HCT116 (cell line): Measurements from ENCODE around the gene RCAN2. TPM values are rescaled to one million over a fixed set of nuclear protein-coding genes. Genes with fewer than 3 reads are reported as not detected.

Experiments
- ATAC-seq: fragments of 200-7000 bp; cut with Tn5 transposase; 2 replicates; pipeline ENCODE4 v1.9.1; 2020; ENCODE audit warnings: mild to moderate bottlenecking, moderate library complexity
- BruUV-seq: library from RNA; stranded (reverse); fragments of 400-500 nt; replicated peaks from 2 replicates; lab custom pipeline; 2021; lab: Mats Ljungman, UMichigan
- CTCF ChIA-PET: fragments of 300-600 bp; sonication (Branson Sonifier 250); formaldehyde crosslinking; loops from one replicate; lab custom pipeline; 2021; ENCODE audit warnings: antibody characterized with exemption; lab: Charles Lee
- POLR2A ChIA-PET: fragments of 300-600, 350-600 bp; sonication (Branson Sonifier 250); formaldehyde crosslinking; loops from one replicate; lab custom pipeline; 2021; ENCODE audit warnings: antibody characterized with exemption; lab: Charles Lee
- RAD21 ChIA-PET, 2 experiments: fragments of 300-600 bp; sonication (Branson Sonifier 250); formaldehyde crosslinking; loops; one replicate each; lab custom pipeline; 2023; ENCODE audit warnings: low total read pairs in 2 of 2; ENCODE audit not compliant: uncharacterized antibody in 2 of 2, unreplicated experiment in 2 of 2, low non-redundant PET in 1 of 2; lab: Charles Lee
- DNase-seq: peaks from one replicate; pipeline ENCODE4 v3.0.0-alpha.2; 2010; ENCODE audit warnings: low read depth, low spot score
- H2AFZ ChIP-seq: fragments of 200-600 bp; shearing (Covaris generic), sonication (generic); 2 replicates; pipeline ENCODE4 v1.6.1; 2017; ENCODE audit warnings: low read depth, mixed run types, mixed read lengths, antibody characterized with exemption, low read length; ENCODE audit not compliant: poor library complexity, severe bottlenecking
- H3K27ac ChIP-seq: 2 replicates; pipeline ENCODE4 v1.5.1; 2012; ENCODE audit warnings: low read depth, low read length
- H3K27me3 ChIP-seq: fragments of 200-600 bp; sonication (generic); 2 replicates; pipeline ENCODE4 v1.6.1; 2016; ENCODE audit warnings: mixed run types, low read length, mixed read lengths; ENCODE audit not compliant: insufficient read depth
- H3K36me3 ChIP-seq, 2 experiments: fragments of 200-500 bp in 1 of 2; fragments of 200-600 bp in 1 of 2; sonication (Bioruptor generic) in 1 of 2; sonication (generic) in 1 of 2; 2 replicates each; pipeline versions ENCODE4 v1.5.1 to v1.6.1; 2014 to 2016; ENCODE audit warnings: low read length in 2 of 2, inconsistent platforms in 1 of 2, mixed read lengths in 1 of 2, mixed run types in 1 of 2; ENCODE audit not compliant: insufficient read depth in 2 of 2, control insufficient read depth in 1 of 2
- H3K4me1 ChIP-seq, 2 experiments: fragments of 200-600 bp in 1 of 2; sonication (generic) in 1 of 2; 2 replicates each; pipeline versions ENCODE4 v1.5.1 to v1.6.1; 2012 to 2017; ENCODE audit warnings: low read length in 2 of 2, inconsistent platforms in 1 of 2, mild to moderate bottlenecking in 1 of 2, mixed read lengths in 1 of 2, mixed run types in 1 of 2, moderate library complexity in 1 of 2; ENCODE audit not compliant: insufficient read depth in 2 of 2, control insufficient read depth in 1 of 2
- H3K4me2 ChIP-seq: fragments of 200-600 bp; sonication (generic); 2 replicates; pipeline ENCODE4 v1.6.1; 2017; ENCODE audit warnings: mixed run types, low read length, mixed read lengths
- H3K4me3 ChIP-seq, 2 experiments: fragments of 200-600 bp in 1 of 2; sonication (generic) in 1 of 2; replicated peaks in 1 of 2; 2 replicates each; pipeline ENCODE4 v1.5.1; 2011 to 2016; ENCODE audit warnings: low read length in 2 of 2, control low read depth in 1 of 2, low read depth in 1 of 2, mild to moderate bottlenecking in 1 of 2, mixed read lengths in 1 of 2, mixed run types in 1 of 2
- H3K79me2 ChIP-seq: fragments of 200-600 bp; sonication (generic); 2 replicates; pipeline ENCODE4 v1.6.1; 2017; ENCODE audit warnings: mild to moderate bottlenecking, mixed run types, low read length, moderate library complexity, mixed read lengths; ENCODE audit not compliant: insufficient read depth
- H3K9ac ChIP-seq: fragments of 200-600 bp; sonication (generic); 2 replicates; pipeline ENCODE4 v1.6.1; 2016; ENCODE audit warnings: low read length, mixed read lengths
- H3K9me2 ChIP-seq: fragments of 200-600 bp; sonication (generic), shearing (Covaris generic); 2 replicates; pipeline ENCODE4 v1.6.1; 2017; ENCODE audit warnings: mixed run types, mild to moderate bottlenecking, moderate library complexity; ENCODE audit not compliant: insufficient read depth
- H3K9me3 ChIP-seq, 2 experiments: fragments of 200-500 bp in 1 of 2; fragments of 200-600 bp in 1 of 2; sonication (Bioruptor generic) in 1 of 2; sonication (generic) in 1 of 2; 2 replicates each; pipeline ENCODE4 v1.6.1; 2014 to 2017; ENCODE audit warnings: low read length in 2 of 2, mixed read lengths in 2 of 2, inconsistent platforms in 1 of 2, low read depth in 1 of 2, mild to moderate bottlenecking in 1 of 2, mixed run types in 1 of 2, moderate library complexity in 1 of 2; ENCODE audit not compliant: control insufficient read depth in 1 of 2, insufficient read depth in 1 of 2
- H4K20me1 ChIP-seq: fragments of 200-600 bp; sonication (generic), shearing (Covaris generic); 2 replicates; pipeline ENCODE4 v1.6.1; 2017; ENCODE audit warnings: mixed run types, mild to moderate bottlenecking, moderate library complexity; ENCODE audit not compliant: insufficient read depth
- EGR1 ChIP-seq: IDR thresholded peaks from 2 replicates; pipeline ENCODE4 v1.6.1; 2012; ENCODE audit warnings: low read depth
- ELF1 ChIP-seq: IDR thresholded peaks from 2 replicates; pipeline ENCODE4 v1.6.1; 2012; ENCODE audit warnings: low read depth, borderline replicate concordance
- EZH2 ChIP-seq: fragments of 200-600 bp; sonication (generic); IDR thresholded peaks from 2 replicates; pipeline ENCODE4 v1.6.1; 2017; ENCODE audit warnings: antibody characterized with exemption, mixed run types
- EZH2phosphoT487 ChIP-seq: fragments of 200-600 bp; IDR thresholded peaks from 2 replicates; pipeline ENCODE4 v1.6.1; 2018; ENCODE audit warnings: antibody characterized with exemption, borderline replicate concordance
- JUND ChIP-seq: IDR thresholded peaks from 2 replicates; pipeline ENCODE4 v1.6.1; 2012
- POLR2A ChIP-seq: IDR thresholded peaks from 2 replicates; pipeline ENCODE4 v1.7.0; 2011; ENCODE audit warnings: borderline replicate concordance; ENCODE audit not compliant: insufficient read depth, insufficient read length; ENCODE audit errors: extremely low read depth
- RAD21 ChIP-seq: IDR thresholded peaks from 2 replicates; pipeline ENCODE4 v1.6.1; 2012; ENCODE audit warnings: low read depth, mild to moderate bottlenecking
- REST ChIP-seq: IDR thresholded peaks from 2 replicates; pipeline ENCODE4 v1.6.1; 2012; ENCODE audit warnings: low read depth
- SIN3A ChIP-seq: IDR thresholded peaks from 2 replicates; pipeline ENCODE4 v1.6.1; 2012; ENCODE audit warnings: low read depth
- SP1 ChIP-seq: IDR thresholded peaks from 2 replicates; pipeline ENCODE4 v1.6.1; 2012; ENCODE audit warnings: low read depth
- YY1 ChIP-seq: IDR thresholded peaks from 2 replicates; pipeline ENCODE4 v1.6.1; 2011; ENCODE audit warnings: low read length, low read depth, moderate library complexity, mild to moderate bottlenecking; ENCODE audit not compliant: insufficient replicate concordance; ENCODE audit errors: extremely low read depth
- ZFX ChIP-seq: fragments of 450-650 bp; IDR thresholded peaks from 2 replicates; pipeline ENCODE4 v1.6.1; 2017
- ZNF274 ChIP-seq: fragments of 200-500 bp; sonication (Bioruptor generic); IDR thresholded peaks from 2 replicates; pipeline ENCODE4 v1.6.1; 2014; ENCODE audit warnings: mild to moderate bottlenecking, low read depth, low read length, inconsistent platforms
- intact Hi-C: fragments of 100-400 bp; cut with micrococcal nuclease; formaldehyde crosslinking; loops from 2 replicates; pipeline ENCODE4 v1.10.0; 2022
- total RNA-seq: library from RNA; stranded (reverse); gene quantifications from one replicate; pipeline ENCODE4 v1.2.1, GENCODE V29; 2021; ENCODE audit not compliant: unreplicated experiment
- TF ChIP-seq, protein P1 (sequence below), 3 experiments: fragments of 200-600 bp in 1 of 3; sonication (generic) in 1 of 3; IDR thresholded peaks in 2 of 3; conservative IDR thresholded peaks in 1 of 3; 2 replicates each; pipeline ENCODE4 v1.5.1; 2012 to 2017; ENCODE audit warnings: low read depth in 2 of 3, low read length in 2 of 3, antibody characterized with exemption in 1 of 3, borderline replicate concordance in 1 of 3, control low read depth in 1 of 3, mild to moderate bottlenecking in 1 of 3, mixed read lengths in 1 of 3, mixed run types in 1 of 3, moderate library complexity in 1 of 3; ENCODE audit not compliant: insufficient read depth in 1 of 3
- TF ChIP-seq, protein P2 (sequence below): IDR thresholded peaks from 2 replicates; pipeline ENCODE4 v1.6.1; 2011; ENCODE audit warnings: mild to moderate bottlenecking, low read length, moderate library complexity; ENCODE audit not compliant: insufficient replicate concordance; ENCODE audit errors: extremely low read depth

Gene RCAN2
- total RNA-seq, 1 experiment from 2014 or later: 0.57 TPM

GRCh38 chr6:46356543-46356942 is 134.7 kb downstream of the RCAN2 start:
- CTCF ChIA-PET: no interaction called here
- H3K36me3 ChIP-seq: no peaks in the 10 kb centered on the region
- no peaks in the 10 kb centered on the region for H3K79me2 ChIP-seq
- intact Hi-C loops: no loop called here
- no peaks in the 10 kb centered on the region for H4K20me1 ChIP-seq
- BruUV-seq: no TSS peak
- no peak overlapping the region for H3K4me3 ChIP-seq
- H3K4me1 ChIP-seq: no peaks in the 10 kb centered on the region
- H3K27me3 ChIP-seq: no peaks in the 10 kb centered on the region
- H3K27ac ChIP-seq: no peak overlapping the region
- H2AFZ ChIP-seq: no peak overlapping the region
- no peak for DNase-seq
- RAD21 ChIA-PET: no interaction called here
- H3K9me3 ChIP-seq: no peaks in the 10 kb centered on the region
- POLR2A ChIA-PET: no interaction called here
- no peak overlapping the region for H3K4me2 ChIP-seq
- TF ChIP-seq EGR1 (no peak), ELF1 (no peak), JUND (no peak), SP1 (no peak), ZNF274 (no peak), EZH2phosphoT487 (no peak), ZFX (no peak), SIN3A (no peak), YY1 (no peak), POLR2A (no peak), REST (no peak), RAD21 (no peak), EZH2 (no peak)
- TF ChIP-seq, protein P1, sequence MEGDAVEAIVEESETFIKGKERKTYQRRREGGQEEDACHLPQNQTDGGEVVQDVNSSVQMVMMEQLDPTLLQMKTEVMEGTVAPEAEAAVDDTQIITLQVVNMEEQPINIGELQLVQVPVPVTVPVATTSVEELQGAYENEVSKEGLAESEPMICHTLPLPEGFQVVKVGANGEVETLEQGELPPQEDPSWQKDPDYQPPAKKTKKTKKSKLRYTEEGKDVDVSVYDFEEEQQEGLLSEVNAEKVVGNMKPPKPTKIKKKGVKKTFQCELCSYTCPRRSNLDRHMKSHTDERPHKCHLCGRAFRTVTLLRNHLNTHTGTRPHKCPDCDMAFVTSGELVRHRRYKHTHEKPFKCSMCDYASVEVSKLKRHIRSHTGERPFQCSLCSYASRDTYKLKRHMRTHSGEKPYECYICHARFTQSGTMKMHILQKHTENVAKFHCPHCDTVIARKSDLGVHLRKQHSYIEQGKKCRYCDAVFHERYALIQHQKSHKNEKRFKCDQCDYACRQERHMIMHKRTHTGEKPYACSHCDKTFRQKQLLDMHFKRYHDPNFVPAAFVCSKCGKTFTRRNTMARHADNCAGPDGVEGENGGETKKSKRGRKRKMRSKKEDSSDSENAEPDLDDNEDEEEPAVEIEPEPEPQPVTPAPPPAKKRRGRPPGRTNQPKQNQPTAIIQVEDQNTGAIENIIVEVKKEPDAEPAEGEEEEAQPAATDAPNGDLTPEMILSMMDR (IDR thresholded peaks at IDR 0.05 in 2 of 3, conservative IDR thresholded peaks at IDR 0.05 in 1 of 3; ENCODE audit: borderline replicate concordance in 1 of 3, insufficient read depth in 1 of 3, low read depth in 2 of 3, low read length in 2 of 3): no peak
- TF ChIP-seq, protein P2, sequence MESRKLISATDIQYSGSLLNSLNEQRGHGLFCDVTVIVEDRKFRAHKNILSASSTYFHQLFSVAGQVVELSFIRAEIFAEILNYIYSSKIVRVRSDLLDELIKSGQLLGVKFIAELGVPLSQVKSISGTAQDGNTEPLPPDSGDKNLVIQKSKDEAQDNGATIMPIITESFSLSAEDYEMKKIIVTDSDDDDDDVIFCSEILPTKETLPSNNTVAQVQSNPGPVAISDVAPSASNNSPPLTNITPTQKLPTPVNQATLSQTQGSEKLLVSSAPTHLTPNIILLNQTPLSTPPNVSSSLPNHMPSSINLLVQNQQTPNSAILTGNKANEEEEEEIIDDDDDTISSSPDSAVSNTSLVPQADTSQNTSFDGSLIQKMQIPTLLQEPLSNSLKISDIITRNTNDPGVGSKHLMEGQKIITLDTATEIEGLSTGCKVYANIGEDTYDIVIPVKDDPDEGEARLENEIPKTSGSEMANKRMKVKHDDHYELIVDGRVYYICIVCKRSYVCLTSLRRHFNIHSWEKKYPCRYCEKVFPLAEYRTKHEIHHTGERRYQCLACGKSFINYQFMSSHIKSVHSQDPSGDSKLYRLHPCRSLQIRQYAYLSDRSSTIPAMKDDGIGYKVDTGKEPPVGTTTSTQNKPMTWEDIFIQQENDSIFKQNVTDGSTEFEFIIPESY: no peak
- no peak for ATAC-seq
- H3K9ac ChIP-seq: no peak overlapping the region
- no peaks in the 10 kb centered on the region for H3K9me2 ChIP-seq
